Melanocyte of skin (primary cell): Measurements from ENCODE around the gene DDX19B. TPM values are rescaled to one million over a fixed set of nuclear protein-coding genes. Genes with fewer than 3 reads are reported as not detected.

ENCODE experiments used
- small RNA-seq, 2 donors: library from RNA; depleted of rRNA; stranded (forward); fragments of <200 nt; gene quantifications; one replicate each; pipeline ENCODE3, GENCODE V24; 2012
- total RNA-seq, 2 donors: library from RNA; depleted of rRNA; stranded (reverse); fragments of >200 nt; gene quantifications; 2 replicates each; pipeline ENCODE4 v1.2.3, GENCODE V29; 2012

The DDX19B gene
- total RNA-seq, result 10 to 100 TPM; 23.7 to 30.0 TPM

GRCh38 chr16:70298988-70299938, at the start of gene DDX19B:
Gene DDX19B (plus strand): TSS chr16:70299186. CDS start chr16:70299298, 112 bp downstream.

GRCh38 chr16:70251629-70252354, 47.2 kb upstream of the DDX19B start, which contains the start of gene EXOSC6:
Gene EXOSC6 (minus strand): TSS chr16:70251940. CDS start chr16:70251900, 40 bp downstream.

GRCh38 chr16:70289229-70290094, 9.5 kb upstream of the DDX19B start, which contains the start of gene AARS1:
Gene AARS1 (minus strand): TSS chr16:70289506. CDS start chr16:70282763, 6,743 bp downstream.

Small RNA genes lying within 50 kb of the gene (small RNA-seq; reads per million reads assigned to genes)
- 0 reads per million in 2 donors for gene RN7SL279P

Other genes starting within 250 kb of the DDX19B start
- gene PDPR, start 184.9 kb upstream of the DDX19B start, total RNA-seq, result 10 to 100 TPM; 18.9 to 37.6 TPM
- gene CLEC18C, start 125.4 kb upstream of the DDX19B start, total RNA-seq, result under 1 TPM; 0.33 to 0.34 TPM
- 10 to 100 TPM; 19.6 to 29.6 TPM for gene EXOSC6, start 47.2 kb upstream of the DDX19B start, total RNA-seq
- gene AARS1, start 9.7 kb upstream of the DDX19B start, total RNA-seq, result 100 to 1,000 TPM in 1 of 2 donors, 10 to 100 TPM in 1; 67.1 to 102 TPM
- gene DDX19A, start 47.7 kb downstream of the DDX19B start, total RNA-seq, result 10 to 100 TPM; 37.9 to 49.3 TPM
- 10 to 100 TPM; 17.9 to 32.0 TPM for gene ST3GAL2, start 139.9 kb downstream of the DDX19B start, total RNA-seq
- gene FCSK, start 155.4 kb downstream of the DDX19B start, total RNA-seq, result 10 to 100 TPM in 1 of 2 donors, 1 to 10 TPM in 1; 8.0 to 14.5 TPM
- gene COG4, start 224.4 kb downstream of the DDX19B start, total RNA-seq, result 10 to 100 TPM; 53.6 to 60.6 TPM
- 100 to 1,000 TPM; 102 to 147 TPM for gene SF3B3, start 224.6 kb downstream of the DDX19B start, total RNA-seq